HG02623 (cell line): Measurements from ENCODE around the gene CLEC11A.
"Not testable (repeated sequence)": the region's sequence is repeated elsewhere in the genome, so short reads cannot be mapped to it uniquely, and the experiment has no call there.

Experiments used
- ATAC-seq: cut with Tn5 transposase; IDR thresholded peaks from one replicate; pipeline ENCODE4 v1.9.1; 2021; ENCODE audit warnings: moderate library complexity; ENCODE audit not compliant: unreplicated experiment

CLEC11A gene

DNA sequence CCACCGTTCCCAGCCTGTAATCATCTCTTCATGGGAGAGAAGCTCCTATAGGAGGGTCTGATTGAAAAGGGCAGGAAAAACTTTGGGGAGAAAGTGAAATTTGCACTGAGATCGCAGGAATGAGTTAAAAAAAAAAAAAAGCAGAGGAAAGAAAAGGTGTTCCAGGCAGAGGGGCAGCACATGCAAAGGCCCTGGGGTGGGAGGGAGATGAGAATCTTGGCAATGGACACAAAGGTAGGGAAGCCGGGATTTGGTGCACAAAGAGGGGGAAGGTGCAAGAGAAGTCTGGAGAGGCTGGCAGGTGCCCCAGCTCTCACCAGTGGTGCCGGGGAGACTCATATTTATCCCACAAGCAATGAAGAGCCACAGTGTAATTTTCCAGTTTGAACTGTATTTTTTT lies 30.7 kb downstream of the CLEC11A start:
- no peak for ATAC-seq

DNA sequence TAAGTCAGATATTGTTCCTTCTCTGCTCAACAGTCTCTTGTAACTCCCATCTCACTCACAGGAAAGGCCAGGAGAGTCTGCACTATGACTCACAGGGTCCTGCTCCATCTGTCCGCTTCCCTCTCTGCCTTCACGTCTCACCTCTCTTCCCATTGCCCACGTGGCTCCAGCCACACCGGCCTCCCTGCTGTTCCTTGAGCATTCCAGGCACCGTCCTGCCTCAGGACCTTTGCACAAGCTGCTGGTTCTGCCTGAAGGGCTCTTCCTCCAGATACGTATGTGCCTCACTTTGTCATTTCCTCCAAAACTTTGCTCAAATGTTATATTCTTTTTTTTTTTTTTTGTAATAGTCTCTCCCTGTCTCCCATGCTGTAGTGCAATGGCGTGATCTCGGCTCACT lies 33.1 kb downstream of the CLEC11A start:
- ATAC-seq = not testable (repeated sequence)

DNA sequence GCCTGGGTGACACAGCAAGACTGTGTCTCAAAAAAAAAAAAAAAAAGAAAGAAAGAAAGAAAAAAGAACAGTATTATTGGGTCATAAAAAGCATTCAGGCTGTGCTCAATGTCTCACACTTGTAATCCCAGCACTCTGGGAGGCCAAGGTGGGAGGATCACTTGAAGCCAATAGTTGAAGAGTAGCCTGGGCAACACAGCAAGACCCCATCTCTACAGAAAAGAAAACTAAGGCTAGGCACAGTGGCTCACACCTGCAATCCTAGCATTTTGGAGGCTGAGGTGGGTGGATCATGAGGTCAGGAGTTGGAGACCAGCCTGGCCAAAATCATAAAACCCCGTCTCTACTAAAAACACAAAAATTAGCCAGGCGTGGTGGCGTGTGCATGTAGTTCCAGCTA lies 34.5 kb downstream of the CLEC11A start:
- ATAC-seq = not testable (repeated sequence)

DNA sequence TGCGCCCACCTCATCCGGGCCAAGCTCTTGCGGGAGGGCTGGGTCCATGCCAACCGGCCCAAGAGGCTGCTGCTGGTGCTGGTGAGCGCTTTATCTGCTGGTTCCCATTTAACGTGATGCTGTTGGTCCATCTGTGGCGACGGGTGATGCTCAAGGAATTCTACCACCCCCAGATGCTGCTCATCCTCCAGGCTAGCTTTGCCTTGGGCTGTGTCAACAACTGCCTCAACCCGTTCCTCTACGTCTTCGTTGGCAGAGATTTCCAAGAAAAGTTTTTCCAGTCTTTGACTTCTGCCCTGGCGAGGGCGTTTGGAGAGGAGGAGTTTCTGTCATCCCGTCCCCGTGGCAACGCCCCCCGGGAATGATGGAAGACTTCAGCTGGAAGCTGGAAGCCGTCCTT lies 35.9 kb downstream of the CLEC11A start:
- not testable (repeated sequence) for ATAC-seq

DNA sequence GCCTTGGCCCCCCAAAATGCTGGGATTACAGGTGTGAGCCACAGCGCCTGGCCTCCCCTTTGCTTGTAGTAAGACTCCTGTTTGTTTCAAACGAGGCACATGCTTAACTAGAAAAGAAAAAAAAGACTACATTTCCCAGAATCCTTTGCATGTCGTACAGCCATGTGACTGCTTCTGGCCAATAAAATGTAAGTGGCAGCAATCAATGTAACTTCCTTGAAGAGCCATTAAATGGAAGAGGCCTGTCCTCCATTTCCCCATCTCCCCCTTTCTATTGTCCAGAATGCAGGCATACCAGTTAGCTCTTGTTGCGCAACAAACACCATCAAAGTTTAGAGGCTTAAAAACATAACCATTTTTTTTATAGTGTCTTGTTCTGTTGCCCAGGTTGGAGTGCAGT lies 36.7 kb downstream of the CLEC11A start:
- no peak for ATAC-seq

DNA sequence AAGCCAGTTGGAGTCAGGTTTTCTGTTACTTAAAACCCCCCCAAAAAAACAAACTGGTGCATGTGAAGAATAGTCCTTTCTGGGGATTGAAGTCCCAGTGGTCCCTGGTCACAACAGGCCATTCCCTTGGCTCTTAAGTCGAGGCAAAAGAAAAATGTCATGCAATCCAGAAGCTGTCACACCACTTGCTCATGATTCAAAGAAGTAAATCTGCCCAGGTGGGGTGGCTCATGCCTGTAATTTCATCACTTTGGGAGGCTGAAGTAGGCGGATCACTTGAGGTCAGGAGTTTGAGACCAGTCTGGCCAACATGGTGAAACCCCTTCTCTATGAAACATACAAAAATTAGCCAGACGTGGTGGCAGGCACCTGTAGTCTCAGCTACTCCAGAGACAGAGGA lies 38.3 kb downstream of the CLEC11A start:
- not testable (repeated sequence) for ATAC-seq

DNA sequence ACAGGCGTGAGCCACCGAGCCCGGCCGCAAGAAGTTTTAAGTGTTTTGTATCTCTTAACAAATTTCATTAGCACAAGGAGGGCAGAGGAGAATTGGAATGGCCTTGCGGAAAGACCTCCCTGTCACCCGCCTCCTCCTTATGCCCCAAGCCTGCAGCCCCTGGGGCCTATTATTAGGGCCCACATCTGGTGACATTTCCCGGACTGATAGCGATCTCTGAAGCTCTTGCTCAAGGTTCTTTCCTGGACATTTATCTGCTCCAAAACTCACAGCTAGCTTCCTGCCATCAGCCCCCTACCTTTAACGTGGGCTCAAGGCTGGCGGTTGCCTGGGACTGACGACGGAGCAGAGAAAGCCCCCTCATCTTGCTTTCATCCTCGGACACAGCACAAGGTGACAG lies 40.4 kb downstream of the CLEC11A start:
- ATAC-seq = not testable (repeated sequence)

DNA sequence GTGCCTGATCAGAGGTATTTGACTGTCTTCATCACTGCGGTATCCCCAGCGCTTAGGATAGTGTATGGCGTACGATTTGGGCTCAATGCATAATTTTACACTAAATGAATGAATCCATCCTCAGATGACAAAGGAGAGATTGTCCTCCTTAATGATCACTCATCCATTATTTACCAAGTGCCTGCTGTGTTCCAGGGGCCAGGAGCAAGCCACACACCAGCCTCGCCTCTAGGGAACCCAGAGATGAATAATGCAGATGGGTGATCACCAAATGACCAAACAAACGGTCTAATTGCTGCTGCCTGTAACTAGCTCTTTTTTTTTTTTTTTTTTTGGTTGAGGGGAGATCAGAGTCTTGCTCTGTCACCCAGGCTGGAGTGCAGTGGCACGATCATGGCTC lies 41.2 kb downstream of the CLEC11A start:
- no peak for ATAC-seq

DNA sequence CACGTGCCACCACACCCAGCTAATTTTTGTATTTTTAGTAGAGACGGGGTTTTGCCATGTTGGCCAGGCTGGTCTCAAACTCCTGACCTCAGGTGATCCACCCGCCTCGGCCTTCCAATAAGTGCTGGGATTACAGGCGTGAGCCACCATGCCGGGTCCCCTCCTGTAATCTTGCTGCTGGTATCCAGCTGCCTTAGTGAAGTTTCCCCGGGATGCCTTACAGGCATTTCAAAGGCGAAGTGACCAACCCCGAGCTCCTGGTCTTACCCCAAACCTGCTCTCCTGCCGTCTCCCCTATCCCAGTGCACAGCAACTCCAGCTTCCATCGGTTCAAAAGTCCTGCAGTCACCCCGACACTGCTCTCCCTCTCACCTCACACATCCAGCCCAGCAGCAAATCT lies 43.6 kb downstream of the CLEC11A start:
- not testable (repeated sequence) for ATAC-seq

DNA sequence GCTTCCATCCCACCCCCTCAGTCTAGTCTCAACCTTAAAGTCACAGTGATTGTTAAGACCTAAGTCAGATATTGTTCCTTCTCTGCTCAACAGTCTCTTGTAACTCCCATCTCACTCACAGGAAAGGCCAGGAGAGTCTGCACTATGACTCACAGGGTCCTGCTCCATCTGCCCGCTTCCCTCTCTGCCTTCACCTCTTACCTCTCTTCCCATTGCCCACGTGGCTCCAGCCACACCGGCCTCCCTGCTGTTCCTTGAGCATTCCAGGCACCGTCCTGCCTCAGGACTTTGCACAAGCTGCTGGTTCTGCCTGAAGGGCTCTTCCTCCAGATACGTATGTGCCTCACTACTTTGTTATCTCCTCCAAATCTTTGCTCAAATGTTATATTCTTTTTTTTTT lies 44.1 kb downstream of the CLEC11A start:
- ATAC-seq = not testable (repeated sequence)

DNA sequence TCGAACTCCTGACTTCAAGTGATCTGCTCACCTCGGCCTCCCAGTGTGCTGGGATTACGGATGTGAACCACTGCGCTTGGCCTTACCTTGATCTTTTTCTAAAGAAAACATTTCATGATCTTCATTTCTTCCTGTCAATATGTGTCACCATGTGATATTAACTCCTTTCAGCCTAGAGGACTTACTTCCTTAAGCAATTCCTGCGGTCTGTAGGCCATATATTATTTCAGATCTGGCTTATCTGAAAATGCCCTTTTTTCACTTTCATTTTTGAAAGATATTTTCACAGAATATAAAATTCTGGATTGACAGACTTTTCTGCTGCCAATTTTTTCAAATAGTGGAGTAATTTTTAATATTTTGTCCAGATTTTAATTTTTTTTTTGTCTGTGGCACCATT lies 45.1 kb downstream of the CLEC11A start:
- ATAC-seq = no peak

DNA sequence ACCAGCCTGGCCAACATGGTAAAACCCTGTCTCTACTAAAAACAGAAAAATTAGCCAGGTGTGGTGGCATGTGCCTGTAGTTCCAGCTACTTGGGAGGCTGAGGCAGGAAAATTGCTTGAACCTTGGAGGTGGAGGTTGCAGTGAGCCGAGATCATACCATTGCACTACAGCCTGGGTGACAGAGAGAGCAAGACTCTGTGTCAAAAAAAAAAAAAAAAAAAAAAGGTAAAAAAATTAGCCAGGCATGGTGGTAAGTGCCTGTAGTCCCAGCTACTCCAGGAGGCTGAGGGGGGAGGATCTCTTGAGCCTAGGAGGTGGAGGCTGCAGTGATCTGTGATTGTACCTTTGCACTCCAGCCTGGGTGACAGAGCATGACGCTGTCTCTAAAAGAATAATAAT lies 47.0 kb downstream of the CLEC11A start, which contains the start of gene GPR32:
GPR32 (plus strand) TSS at position 301 of the 400 bp plus-strand sequence. CDS start 137 bp downstream, outside the sequence.
- ATAC-seq = not testable (repeated sequence)

DNA sequence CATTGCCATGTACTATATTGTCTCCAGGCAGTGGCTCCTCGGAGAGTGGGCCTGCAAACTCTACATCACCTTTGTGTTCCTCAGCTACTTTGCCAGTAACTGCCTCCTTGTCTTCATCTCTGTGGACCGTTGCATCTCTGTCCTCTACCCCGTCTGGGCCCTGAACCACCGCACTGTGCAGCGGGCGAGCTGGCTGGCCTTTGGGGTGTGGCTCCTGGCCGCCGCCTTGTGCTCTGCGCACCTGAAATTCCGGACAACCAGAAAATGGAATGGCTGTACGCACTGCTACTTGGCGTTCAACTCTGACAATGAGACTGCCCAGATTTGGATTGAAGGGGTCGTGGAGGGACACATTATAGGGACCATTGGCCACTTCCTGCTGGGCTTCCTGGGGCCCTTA lies 47.7 kb downstream of the CLEC11A start:
- no peak for ATAC-seq

DNA sequence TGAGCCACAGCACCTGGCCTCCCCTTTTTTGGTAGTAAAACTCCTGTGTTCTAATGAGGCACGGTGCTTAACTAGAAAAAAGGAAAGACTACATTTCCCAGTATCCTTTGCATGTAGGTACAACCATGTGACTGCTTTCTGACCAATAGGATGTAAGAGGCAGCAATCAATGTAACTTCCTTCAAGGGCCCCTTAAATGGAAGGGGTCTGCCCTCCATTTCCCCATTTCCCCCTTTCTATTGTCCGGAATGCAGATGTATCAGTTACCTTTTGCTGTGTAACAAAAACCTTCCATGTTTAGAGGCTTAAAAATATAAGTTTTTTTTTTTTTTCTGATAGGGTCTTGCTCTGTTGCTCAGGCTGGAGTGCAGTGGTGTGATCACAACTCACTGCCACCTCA lies 49.3 kb downstream of the CLEC11A start:
- no peak for ATAC-seq

DNA sequence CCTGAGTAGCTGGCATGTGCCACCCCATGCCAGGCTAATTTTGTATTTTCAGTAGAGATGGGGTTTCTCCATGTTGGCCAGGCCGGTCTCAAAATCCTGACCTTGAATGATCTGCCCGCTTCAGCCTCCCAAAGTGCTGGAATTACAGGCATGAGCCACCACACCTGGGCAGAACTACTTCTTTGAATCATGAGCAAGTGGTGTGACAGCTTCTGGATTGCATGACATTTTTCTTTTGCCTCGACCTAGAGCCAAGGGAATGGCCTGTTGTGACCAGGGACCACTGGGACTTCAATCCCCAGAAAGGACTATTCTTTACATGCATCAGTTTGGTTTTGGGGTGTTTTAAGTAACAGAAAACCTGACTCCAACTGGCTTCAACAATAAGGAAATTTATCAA lies 49.7 kb downstream of the CLEC11A start:
- ATAC-seq = not testable (repeated sequence)

DNA sequence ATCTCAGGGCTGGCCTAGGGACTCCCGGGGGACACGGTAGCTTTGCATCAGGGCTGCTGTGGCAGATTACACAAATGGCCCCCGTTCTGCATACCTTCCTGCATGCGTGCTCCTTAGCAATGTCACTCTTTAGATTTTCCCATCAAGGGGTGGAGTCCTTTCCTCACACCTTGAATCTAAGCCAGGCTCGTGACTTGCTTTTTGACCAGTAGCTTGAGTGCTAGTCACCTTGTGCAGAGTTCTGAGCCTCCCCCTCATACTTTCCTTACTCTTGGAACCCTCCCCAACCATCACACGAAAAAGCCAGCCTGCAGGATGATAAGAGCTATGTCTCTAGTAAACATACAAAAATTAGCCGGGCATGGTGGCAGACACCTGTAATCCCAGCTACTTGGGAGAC lies 50.3 kb downstream of the CLEC11A start:
- not testable (repeated sequence) for ATAC-seq
